ENCODE data around the gene HYAL1. TPM values are rescaled to one million over a fixed set of nuclear protein-coding genes. Genes with fewer than 3 reads are reported as not detected.
A peak's percentile ranks its signal among the peaks of the same experiment; 100 is the strongest.

Gene HYAL1
- total RNA-seq: 0.41 TPM

- no peak for FAIRE-seq
- no peak for DNase-seq (ENCODE audit: low spot score in 2 of 2)
Observed at GRCh38 chr3:50303013-50303815, at the start of gene HYAL1. TSS of gene HYAL1 (minus strand) at chr3:50303574. CDS start at chr3:50302956, 618 bp downstream.

GRCh38 chr3:50352781-50353180 lies 49.4 kb upstream of the HYAL1 start:
- FAIRE-seq: no peak

GRCh38 chr3:50351323-50351697 lies 47.9 kb upstream of the HYAL1 start:
- FAIRE-seq (no peak), DNase-seq (ENCODE audit: low spot score in 2 of 2) (no peak)

More at GRCh38 chr3:50352781-50353180, 49.4 kb upstream of the HYAL1 start:
- DNase-seq (ENCODE audit: low spot score in 2 of 2): no peak

GRCh38 chr3:50350527-50351322 lies 47.4 kb upstream of the HYAL1 start, which contains the start of the genes CYB561D2 and NPRL2:
TSS of gene CYB561D2 (plus strand) at chr3:50350862. CDS start at chr3:50351434, 572 bp downstream.
TSS of gene NPRL2 (minus strand) at chr3:50350775. CDS start at chr3:50350652, 123 bp downstream.
- no peak for FAIRE-seq
- peak; percentile 95 to 98 for DNase-seq (ENCODE audit: low spot score in 2 of 2)

GRCh38 chr3:50350213-50350526 lies 46.8 kb upstream of the HYAL1 start:
- DNase-seq (ENCODE audit: low spot score in 2 of 2) (no peak), FAIRE-seq (no peak)

- FAIRE-seq: peak; percentile 15
- DNase-seq (ENCODE audit: low spot score in 2 of 2): peak; percentile 67 to 75
Observed at GRCh38 chr3:50347187-50347813, 43.9 kb upstream of the HYAL1 start.

- DNase-seq (ENCODE audit: low spot score in 2 of 2): peak in 1 of 2 donors; percentile 81
Observed at GRCh38 chr3:50345586-50346234, 42.3 kb upstream of the HYAL1 start, which contains the start of gene ZMYND10. TSS of gene ZMYND10 (minus strand) at chr3:50345732. CDS start at chr3:50345579, 153 bp downstream.

GRCh38 chr3:50345008-50345407 lies 41.6 kb upstream of the HYAL1 start:
- no peak for FAIRE-seq
- no peak for DNase-seq (ENCODE audit: low spot score in 2 of 2)

More at GRCh38 chr3:50345586-50346234, 42.3 kb upstream of the HYAL1 start, which contains the start of gene ZMYND10:
- FAIRE-seq: no peak

GRCh38 chr3:50342813-50343633 lies 39.6 kb upstream of the HYAL1 start:
- no peak for FAIRE-seq
- DNase-seq (ENCODE audit: low spot score in 2 of 2): no peak

- no peak for FAIRE-seq
- no peak for DNase-seq (ENCODE audit: low spot score in 2 of 2)
Observed at GRCh38 chr3:50341996-50342650, 38.7 kb upstream of the HYAL1 start.

GRCh38 chr3:50341537-50341936 lies 38.2 kb upstream of the HYAL1 start:
- FAIRE-seq: no peak
- no peak for DNase-seq (ENCODE audit: low spot score in 2 of 2)

GRCh38 chr3:50340448-50341329 lies 37.3 kb upstream of the HYAL1 start, which contains the start of gene RASSF1:
TSS of gene RASSF1 (minus strand) at chr3:50340836. CDS start at chr3:50340805, 31 bp downstream.
- DNase-seq (ENCODE audit: low spot score in 2 of 2): no peak
- FAIRE-seq: no peak

GRCh38 chr3:50340147-50340447 lies 36.7 kb upstream of the HYAL1 start:
- FAIRE-seq: no peak

GRCh38 chr3:50339485-50340146 lies 36.2 kb upstream of the HYAL1 start:
- DNase-seq (ENCODE audit: low spot score in 2 of 2) (no peak), FAIRE-seq (no peak)

More at GRCh38 chr3:50340147-50340447, 36.7 kb upstream of the HYAL1 start:
- no peak for DNase-seq (ENCODE audit: low spot score in 2 of 2)

GRCh38 chr3:50338965-50339364 lies 35.6 kb upstream of the HYAL1 start:
- FAIRE-seq: no peak
- DNase-seq (ENCODE audit: low spot score in 2 of 2): no peak

- DNase-seq (ENCODE audit: low spot score in 2 of 2) (peak; percentile 99 to 100), FAIRE-seq (no peak)
Observed at GRCh38 chr3:50337175-50337861, 33.9 kb upstream of the HYAL1 start.

All from frontal cortex (tissue), 4 donors.